HG03354 (cell line): ENCODE data around the gene ING3.

Experiments used
- ATAC-seq: cut with Tn5 transposase; IDR thresholded peaks from one replicate; pipeline ENCODE4 v1.9.1; 2021; ENCODE audit warnings: mild to moderate bottlenecking; ENCODE audit not compliant: unreplicated experiment, poor library complexity, severe bottlenecking

ING3 gene, protein sequence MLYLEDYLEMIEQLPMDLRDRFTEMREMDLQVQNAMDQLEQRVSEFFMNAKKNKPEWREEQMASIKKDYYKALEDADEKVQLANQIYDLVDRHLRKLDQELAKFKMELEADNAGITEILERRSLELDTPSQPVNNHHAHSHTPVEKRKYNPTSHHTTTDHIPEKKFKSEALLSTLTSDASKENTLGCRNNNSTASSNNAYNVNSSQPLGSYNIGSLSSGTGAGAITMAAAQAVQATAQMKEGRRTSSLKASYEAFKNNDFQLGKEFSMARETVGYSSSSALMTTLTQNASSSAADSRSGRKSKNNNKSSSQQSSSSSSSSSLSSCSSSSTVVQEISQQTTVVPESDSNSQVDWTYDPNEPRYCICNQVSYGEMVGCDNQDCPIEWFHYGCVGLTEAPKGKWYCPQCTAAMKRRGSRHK

DNA sequence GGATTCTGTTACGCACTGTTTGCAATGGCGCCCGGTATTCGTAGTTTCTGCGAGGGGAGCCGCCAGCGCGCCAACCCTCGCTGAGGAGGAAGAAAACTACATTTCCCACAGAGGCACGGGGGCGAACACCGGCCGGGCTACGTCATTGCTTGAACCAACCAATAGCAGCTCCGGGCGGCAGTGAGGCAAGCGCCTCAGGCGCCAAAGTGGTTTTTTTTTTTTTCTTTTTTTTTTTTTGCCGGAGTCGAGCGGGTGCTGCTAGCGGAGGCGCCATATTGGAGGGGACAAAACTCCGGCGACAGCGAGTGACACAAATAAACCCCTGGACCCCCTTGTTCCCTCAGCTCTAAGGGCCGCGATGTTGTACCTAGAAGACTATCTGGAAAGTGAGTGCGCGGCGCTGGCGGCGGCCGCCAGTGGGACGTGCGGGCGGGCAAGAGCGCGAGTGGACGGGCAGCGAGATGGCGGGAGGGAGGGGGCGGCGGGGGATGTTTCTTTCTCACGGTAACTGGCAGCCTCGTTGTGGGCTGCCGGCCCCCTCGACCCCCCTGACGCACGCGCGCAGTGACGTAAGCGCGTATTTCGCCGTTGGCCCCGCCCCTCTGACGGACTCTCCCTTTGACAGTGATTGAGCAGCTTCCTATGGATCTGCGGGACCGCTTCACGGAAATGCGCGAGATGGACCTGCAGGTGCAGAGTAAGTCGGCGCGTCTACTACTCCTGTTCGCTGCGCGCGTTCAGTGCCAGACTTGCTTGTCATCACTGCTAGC, at the start of gene ING3:
TSS of gene ING3 (plus strand) at position 239 of the 770 bp plus-strand sequence. CDS start at position 359, 120 bp downstream.
- peak; percentile 95 for ATAC-seq

DNA sequence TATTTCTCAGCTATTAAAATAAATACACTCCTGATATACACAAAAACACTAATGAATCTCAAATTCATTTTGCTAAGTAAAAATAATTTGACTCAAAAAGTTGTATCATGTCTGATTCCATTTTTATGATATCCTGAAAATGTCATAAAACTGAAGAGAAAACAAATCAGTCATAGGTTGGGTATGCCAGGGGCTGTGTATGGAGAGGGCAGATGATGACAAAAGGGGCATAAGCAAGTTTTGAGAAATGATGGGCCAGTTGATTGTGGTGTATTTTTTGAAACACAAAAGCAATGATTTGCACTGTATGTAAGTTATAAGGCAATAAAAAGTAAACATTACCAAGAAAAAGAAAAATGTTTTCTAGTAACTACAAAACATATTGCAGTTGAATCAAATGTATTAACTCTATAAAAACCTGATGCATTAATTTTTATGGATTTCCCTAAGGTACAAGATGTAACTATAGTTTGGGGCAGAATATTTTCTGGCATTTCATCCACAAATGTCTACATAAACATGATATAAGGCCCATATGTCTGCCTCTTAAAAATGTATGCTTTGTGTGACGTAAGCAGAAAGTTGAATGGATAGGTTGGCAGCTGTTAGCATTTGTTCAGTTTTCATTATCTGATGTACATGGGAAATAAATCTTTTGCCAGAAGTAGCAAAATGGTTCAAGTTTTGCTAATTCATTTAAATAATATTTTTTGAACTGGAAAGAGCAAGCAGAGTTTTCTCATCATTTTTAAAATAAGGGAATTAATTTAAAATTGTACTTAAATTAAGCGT, 35.1 kb upstream of the ING3 start:
- no peak for ATAC-seq

DNA sequence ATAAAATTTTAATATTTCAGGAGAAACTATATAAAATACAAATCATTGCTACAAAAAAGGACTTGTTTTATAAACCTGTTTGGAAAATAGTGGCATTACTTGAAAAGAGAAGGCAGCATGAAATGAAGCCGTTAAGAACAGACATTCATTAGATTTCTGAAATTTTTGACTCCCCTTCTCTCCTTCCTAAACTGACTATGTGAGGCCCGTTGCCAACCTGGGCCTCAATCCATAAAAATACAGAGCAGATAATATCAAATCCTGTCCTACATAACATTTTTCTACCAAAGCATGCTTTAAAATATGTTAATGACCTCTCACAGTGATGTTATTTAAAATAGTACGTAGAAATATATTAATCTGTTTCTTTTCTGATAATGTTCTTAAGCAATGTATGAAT, 34.5 kb upstream of the ING3 start:
- ATAC-seq = no peak

DNA sequence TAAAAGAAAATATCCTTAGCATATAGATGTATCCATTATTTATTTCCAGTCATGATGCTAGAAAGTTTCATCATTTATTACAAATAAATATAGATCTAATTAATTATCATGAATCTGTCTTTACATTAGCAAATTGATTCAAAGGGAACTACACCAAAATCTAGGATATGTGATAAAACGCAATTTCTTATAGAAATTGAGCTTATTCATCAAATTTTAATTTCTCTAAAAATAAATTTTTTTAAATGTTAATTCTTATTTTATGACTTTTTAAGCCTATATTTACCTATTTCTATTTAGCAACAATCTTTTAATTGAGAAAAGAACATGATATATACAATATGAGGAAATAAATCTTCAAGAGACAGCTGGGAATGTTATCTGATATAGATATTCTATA, 34.0 kb upstream of the ING3 start:
- ATAC-seq = no peak

DNA sequence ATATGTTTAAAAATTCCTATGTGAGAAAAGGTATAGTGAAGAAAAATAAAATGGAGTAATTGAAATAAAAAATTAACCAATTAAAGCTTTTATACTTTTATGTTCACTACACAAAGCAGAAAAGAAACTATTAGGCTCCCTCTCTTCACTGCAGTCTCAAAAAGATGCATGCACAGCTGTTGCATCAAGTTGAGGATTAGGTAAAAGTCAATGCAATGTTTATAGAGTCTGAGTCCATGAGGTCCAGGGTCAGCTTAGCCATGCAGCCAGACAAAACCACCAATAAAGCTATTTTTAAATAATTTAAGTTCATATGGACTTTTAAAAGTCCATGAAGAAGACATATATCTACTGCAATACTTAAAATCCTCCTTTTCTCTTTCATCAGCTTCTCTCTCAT, 31.1 kb upstream of the ING3 start:
- ATAC-seq = no peak

DNA sequence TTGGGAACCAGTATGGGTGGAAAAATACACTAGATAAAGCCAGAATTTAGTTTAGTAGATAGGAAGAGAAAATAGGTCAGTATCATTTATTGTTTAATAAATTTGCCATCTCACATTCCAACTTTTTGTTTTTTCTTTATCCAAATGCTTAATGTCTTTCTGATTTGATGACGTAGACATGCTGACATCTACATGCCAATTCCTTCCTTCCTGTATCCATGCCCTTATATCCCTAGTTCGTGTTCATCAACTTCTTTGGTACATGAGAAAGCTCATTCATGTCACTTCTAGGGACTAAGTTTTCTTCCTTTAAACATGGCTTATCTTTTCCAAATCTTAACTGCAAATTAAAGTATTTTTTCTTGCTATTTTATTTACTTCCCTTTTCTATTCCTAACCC, 30.5 kb upstream of the ING3 start:
- ATAC-seq = no peak

DNA sequence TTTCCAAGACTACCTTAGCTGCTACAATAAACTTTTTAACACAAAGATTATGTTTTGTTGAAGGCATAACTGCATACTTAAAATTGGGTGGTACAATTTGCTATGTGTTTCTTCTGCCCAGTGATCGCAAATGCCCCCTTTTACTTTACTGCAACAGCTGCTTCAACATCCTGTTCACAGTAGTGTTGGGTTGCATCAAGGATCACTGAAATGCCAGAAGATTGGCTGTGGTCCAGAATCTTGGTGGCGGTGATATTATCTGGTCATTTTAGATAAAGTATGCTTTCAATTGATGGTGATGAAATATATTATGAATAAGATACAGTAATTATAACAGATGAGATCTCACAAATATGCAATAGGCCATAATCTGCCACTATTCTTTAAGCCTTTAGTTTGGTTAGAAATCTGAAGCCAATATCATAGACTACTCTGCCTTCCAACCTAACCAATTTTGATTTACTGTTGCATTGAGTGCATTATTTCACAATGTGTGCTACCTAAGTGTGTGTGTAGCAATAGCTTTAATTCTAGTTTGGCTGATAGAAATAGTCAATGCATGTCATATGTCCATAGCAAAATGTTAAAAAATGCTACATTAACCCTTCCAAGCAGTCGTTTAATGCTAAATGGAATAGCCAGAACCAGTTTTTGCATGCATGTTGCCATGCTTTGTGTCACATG, 29.8 kb upstream of the ING3 start:
- no peak for ATAC-seq

DNA sequence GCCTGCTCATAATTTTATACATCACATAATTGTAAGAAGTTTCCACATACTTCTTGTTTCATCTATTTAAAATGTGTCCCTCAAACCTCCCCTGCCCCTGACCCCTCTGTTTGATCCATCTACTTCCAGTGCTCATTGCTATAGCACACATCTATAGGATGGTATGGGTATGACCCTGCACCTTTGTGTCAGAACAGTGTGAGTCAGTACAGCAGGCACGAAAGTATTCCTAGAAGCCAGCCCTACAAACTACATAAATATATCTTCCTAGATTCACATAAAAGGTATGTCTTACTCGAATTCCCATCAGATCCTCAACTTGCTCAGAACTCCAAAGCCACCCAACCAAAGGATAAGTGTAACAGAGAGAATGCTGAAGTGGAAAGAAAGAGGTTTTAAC, 25.7 kb upstream of the ING3 start:
- no peak for ATAC-seq

DNA sequence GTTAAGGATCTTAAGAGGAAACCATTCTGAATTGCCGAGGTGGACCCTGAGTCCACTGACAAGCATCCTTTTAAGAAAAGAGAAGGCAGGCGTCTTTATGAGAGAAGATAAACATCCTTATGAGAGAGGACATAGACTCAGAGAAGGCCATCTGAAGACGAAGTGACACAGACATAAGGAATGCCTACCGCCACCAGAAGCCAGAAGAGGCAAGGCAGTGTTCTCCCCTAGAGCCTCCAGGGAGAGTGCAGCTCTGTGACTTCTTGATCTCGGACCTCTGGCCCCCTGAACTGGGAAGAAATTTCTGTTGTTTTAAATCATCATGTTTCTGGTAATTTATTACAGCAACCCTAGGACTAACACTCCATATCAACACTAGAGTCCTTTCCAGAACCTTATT, 25.2 kb upstream of the ING3 start:
- ATAC-seq = no peak

DNA sequence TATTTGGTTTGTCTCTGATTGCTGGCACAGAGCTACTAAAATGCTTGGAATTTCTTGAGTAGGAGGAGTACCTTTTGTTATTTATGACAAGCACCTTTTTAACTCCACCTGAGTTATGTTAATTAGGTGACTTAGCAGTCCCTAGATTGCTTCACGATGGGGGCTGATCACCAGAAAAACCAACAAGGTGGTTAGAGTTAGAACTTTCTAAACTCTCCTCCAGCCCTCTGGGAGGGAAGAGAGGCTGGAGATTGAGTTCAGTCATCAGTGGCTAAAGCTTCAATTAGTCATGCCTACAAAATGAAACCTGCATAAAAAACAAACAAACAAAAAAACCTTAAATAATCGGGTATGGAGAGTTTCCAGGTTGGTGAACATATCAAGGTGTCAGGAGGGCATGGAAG, 23.6 kb upstream of the ING3 start:
- peak; percentile 19 for ATAC-seq

DNA sequence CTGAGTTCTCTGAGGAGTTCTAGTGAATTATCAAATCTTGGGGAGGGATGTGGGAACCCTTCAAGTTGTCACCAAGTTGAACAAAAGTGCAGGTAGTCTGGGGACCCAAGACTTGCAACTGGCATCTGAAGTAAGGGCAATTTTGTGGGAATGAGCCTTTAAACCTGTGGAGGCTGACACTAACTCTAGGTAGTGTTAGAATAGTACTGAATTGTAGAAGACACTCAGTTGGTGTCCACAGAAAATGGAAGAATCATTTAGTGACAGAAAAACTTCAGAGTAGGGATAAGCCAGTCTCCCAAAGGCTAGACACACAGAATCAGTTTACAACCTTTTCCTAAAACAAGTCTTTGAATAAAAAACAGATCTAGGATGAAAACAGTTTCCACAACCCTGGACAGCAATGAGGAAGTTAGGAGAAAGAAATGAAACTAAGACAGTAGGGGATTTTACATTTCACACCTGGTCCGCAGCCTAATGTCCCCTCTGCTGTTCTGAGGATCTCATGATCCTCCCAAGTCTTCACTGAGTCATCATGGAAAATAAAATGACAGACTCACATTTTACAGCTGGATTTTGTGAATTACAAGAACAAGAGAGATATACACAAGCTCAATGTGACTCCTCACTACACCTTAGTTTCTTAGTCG, 23.0 kb upstream of the ING3 start:
- ATAC-seq = peak; percentile 83

DNA sequence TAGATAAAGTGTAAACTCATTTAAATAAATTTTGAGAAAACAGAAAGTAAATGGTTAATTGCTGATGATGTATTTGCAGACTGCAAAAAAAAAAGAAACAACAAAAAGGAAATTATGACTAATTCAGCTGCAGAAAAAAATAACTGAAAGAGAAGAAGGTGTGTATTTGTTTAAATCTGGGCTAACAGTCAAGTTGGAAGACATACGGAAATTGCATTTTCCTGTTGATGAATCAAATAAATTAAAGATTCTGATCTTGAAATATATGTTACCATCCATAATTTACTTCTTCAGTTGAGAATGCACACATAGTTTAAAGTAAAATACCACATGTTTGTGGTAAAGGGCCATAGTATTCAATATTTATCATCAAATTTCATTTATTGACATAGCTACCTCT, 19.3 kb upstream of the ING3 start:
- ATAC-seq = no peak

DNA sequence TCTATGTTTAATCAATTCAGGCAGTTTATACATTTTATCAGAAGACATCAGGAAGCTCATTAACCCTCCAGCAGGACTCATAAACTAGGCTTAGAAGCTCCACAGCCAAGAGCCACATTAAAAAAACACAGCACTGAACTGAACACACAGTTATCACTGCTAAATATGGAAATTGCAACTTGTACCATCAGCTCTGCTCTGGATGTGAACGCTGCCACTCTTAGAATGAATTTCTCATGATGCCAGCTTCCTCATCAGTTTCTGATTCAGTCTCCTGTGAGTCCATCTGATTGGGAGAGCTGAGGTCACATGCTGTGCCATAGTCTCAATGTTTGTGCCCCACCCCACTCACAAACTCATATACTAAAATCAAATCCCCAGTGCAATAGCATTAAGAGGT, 17.1 kb upstream of the ING3 start:
- no peak for ATAC-seq

DNA sequence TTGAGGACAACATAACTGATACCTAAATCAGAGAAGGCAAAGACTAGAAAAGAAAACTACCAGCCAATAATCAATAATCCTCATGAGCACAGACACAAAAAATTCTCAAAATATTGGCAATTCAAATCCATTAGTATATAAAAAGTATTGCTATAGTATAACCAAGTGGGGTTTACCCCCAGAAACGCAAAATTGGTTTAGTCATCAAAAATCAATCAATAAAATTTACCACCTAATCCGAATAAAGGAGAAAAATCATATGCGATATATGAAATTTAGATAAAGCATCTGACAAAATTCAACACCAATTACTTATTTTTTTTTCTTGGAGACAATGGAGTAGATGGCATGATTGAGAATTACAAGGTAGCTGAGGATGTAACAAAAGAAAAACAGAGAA, 11.2 kb upstream of the ING3 start:
- no peak for ATAC-seq

DNA sequence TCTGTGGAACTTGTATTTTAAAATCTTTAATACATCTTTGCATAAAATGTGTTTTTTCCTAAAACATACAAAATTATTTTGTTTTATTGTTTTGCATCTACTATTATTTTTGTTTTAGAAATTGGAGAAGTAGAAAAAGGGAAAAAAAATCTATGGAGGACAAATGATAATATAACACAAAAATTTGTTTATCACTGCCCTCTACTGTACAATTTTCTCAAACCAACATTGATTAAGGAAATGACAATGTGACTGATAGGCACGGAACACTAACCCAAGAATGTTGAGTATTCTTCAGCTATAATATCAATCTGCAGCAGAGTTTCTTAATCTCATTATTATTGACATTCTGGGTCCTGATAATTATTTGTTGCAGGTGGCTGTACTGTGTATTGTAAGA, 9.5 kb upstream of the ING3 start:
- ATAC-seq = peak; percentile 70

DNA sequence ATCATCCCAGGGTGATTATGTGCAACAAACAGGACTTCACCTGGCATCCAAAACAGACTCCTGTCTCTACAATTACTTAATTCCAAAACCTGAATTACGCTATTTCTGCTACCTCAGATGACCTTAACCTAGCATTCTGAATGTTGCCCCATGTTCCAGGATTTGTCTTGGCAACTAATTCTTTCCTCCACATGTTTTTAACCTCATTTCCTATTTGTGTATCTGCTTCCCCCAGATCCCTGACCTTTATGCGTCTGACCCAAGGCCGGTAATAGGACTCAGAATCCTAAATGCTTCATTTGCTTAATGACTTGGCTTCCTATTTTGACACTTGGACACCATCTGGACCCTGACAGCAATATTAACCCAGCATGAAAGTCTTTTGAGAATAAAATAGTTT, 8.7 kb upstream of the ING3 start:
- no peak for ATAC-seq

DNA sequence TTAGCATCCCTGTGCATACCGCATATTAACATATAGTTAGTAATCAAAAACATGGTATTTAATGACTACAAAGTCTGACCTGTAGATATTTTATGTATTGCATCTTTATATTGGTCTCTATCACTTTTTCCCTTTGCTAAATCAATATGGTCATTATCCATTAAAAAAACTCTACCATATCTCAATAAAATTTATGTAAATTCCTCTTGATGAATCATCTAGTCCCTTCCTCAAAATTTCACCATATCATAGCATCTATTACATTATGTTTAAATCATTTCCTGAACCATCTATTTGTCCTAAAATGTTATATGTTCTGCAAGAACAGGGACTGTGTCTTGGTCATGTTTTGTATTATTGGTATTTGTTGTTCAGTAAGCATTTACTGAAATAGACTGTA, 7.7 kb upstream of the ING3 start:
- no peak for ATAC-seq

DNA sequence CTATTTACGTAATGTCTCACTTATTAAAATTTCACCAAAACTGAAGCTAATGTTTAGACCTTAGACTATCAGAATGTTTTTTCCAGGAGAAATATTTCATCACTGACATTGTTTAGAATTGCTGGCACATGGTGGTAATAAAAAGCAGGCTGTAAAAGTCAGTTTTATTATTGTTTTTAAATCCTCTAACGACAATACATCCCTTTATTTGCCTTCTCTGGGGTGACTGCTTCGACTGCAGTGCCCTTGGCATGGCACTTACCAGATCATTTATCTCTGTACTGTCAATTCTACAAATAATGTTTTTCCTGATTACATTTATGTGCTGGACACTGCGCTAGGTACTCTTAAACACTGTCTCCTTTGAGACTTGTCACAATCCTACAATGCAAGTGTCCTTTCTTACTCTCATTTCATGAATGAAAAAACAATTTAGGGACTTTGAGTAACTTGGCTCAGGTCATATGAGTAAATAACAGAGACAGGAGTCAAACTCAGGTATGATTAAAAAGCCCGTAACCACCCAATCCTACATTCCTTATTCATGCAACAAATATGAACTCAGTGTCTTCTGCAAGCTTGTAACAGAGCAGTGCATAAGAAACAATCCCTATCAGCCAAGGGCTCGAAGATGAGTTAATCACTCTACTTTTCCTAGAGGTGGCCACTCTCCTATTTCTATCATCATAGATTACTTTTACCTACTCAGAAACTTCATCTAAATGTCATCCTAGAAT, 5.6 kb upstream of the ING3 start:
- ATAC-seq = no peak

DNA sequence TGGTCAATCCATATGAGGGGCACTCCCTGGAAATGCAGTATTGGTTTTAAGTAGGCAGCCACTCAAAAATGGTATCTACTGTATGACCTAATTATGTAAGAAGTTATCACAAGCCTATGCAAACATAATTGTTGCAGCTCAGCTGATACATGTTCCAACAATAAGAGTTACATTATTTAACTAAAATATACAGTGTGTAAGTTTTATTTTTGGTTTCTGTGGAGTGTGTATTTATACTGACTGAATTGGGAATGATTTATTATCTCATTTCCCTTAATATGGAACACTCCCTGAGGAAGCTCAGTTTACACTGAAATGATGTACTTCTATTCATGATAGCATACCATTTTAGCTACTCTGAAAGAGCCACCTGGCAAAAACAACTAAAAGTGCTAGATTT, 2.6 kb upstream of the ING3 start:
- ATAC-seq = no peak
